Glomerular visceral epithelial cell (primary cell): ENCODE measurements around the gene ETV7.
"Not testable (repeated sequence)": the region's sequence is repeated elsewhere in the genome, so short reads cannot be mapped to it uniquely, and the experiment has no call there.

Experiments
- DNase-seq: peaks from one replicate; pipeline ENCODE4 v3.0.0-alpha.2; 2016; ENCODE audit errors: extremely low spot score

ETV7 gene

GRCh38 chr6:36387440-36388303 lies at the start of gene ETV7:
Gene ETV7 (minus strand): TSS chr6:36387669. CDS start chr6:36387541, 128 bp downstream.
- peak; percentile 29 for DNase-seq

- no peak for DNase-seq
Measured at GRCh38 chr6:36436466-36436865, 49.0 kb upstream of the ETV7 start.

GRCh38 chr6:36432151-36432671 lies 44.7 kb upstream of the ETV7 start:
- peak; percentile 26 for DNase-seq

- no peak for DNase-seq
Measured at GRCh38 chr6:36431197-36431596, 43.7 kb upstream of the ETV7 start.

GRCh38 chr6:36430351-36430750 lies 42.9 kb upstream of the ETV7 start:
- DNase-seq = no peak

- DNase-seq = no peak
Measured at GRCh38 chr6:36428911-36429310, 41.4 kb upstream of the ETV7 start.

GRCh38 chr6:36426622-36427021 lies 39.2 kb upstream of the ETV7 start:
- DNase-seq = no peak

- DNase-seq = peak; percentile 99
Measured at GRCh38 chr6:36423101-36423824, 35.8 kb upstream of the ETV7 start.

GRCh38 chr6:36422714-36423100 lies 35.2 kb upstream of the ETV7 start:
- no peak for DNase-seq

GRCh38 chr6:36419310-36419709 lies 31.8 kb upstream of the ETV7 start:
- DNase-seq = no peak

GRCh38 chr6:36418558-36418957 lies 31.1 kb upstream of the ETV7 start:
- DNase-seq = no peak

- peak; percentile 19 for DNase-seq
Measured at GRCh38 chr6:36414481-36414880, 27.0 kb upstream of the ETV7 start.

- DNase-seq = no peak
Measured at GRCh38 chr6:36413489-36414480, 26.3 kb upstream of the ETV7 start.

GRCh38 chr6:36409718-36410117 lies 22.2 kb upstream of the ETV7 start:
- not testable (repeated sequence) for DNase-seq

GRCh38 chr6:36404164-36404563 lies 16.7 kb upstream of the ETV7 start:
- DNase-seq = no peak

GRCh38 chr6:36402481-36402880 lies 15.0 kb upstream of the ETV7 start:
- DNase-seq = no peak

GRCh38 chr6:36399970-36400369 lies 12.5 kb upstream of the ETV7 start:
- DNase-seq = no peak

- no peak for DNase-seq
Measured at GRCh38 chr6:36392621-36393020, 5.2 kb upstream of the ETV7 start.

- DNase-seq = no peak
Measured at GRCh38 chr6:36389353-36389752, 1.9 kb upstream of the ETV7 start.

- DNase-seq = peak; percentile 54
Measured at GRCh38 chr6:36386495-36387439, 702 bp downstream of the ETV7 start.
